Measurements from ENCODE around the gene BNIP1.
"Not testable (repeated sequence)": the region's sequence is repeated elsewhere in the genome, so short reads cannot be mapped to it uniquely, and the experiment has no call there.

Gene BNIP1

GRCh38 chr5:173144200-173145176 is at the start of gene BNIP1:
Gene BNIP1 (plus strand): TSS chr5:173144531. CDS start chr5:173144546, 15 bp downstream.
- peak; percentile 97 for DNase-seq

- no peak for DNase-seq
These were observed 45.5 kb upstream of the BNIP1 start for GRCh38 chr5:173098787-173099186.

- no peak for DNase-seq
These were observed 44.9 kb upstream of the BNIP1 start for GRCh38 chr5:173099461-173099860.

GRCh38 chr5:173101245-173101644 is 43.1 kb upstream of the BNIP1 start:
- DNase-seq, result no peak

GRCh38 chr5:173103411-173103810 is 40.9 kb upstream of the BNIP1 start:
- no peak for DNase-seq

GRCh38 chr5:173108914-173109313 is 35.4 kb upstream of the BNIP1 start:
- DNase-seq, result no peak

GRCh38 chr5:173114536-173114935 is 29.8 kb upstream of the BNIP1 start:
- DNase-seq, result no peak

- no peak for DNase-seq
These were observed 24.6 kb upstream of the BNIP1 start for GRCh38 chr5:173119719-173120118.

GRCh38 chr5:173123416-173123815 is 20.9 kb upstream of the BNIP1 start:
- no peak for DNase-seq

- not testable (repeated sequence) for DNase-seq
These were observed 12.2 kb upstream of the BNIP1 start for GRCh38 chr5:173132166-173132565.

- DNase-seq, result no peak
These were observed 5.6 kb upstream of the BNIP1 start for GRCh38 chr5:173138707-173139106.

- no peak for DNase-seq
These were observed 4.7 kb upstream of the BNIP1 start for GRCh38 chr5:173139631-173140030.

GRCh38 chr5:173140769-173141168 is 3.6 kb upstream of the BNIP1 start:
- DNase-seq, result no peak

GRCh38 chr5:173143567-173143966 is 764 bp upstream of the BNIP1 start:
- no peak for DNase-seq

- DNase-seq, result no peak
These were observed 4.0 kb downstream of the BNIP1 start for GRCh38 chr5:173148354-173148753.

GRCh38 chr5:173152547-173152946 is 8.2 kb downstream of the BNIP1 start:
- no peak for DNase-seq

GRCh38 chr5:173153842-173154241 is 9.5 kb downstream of the BNIP1 start:
- no peak for DNase-seq

- not testable (repeated sequence) for DNase-seq
These were observed 10.3 kb downstream of the BNIP1 start for GRCh38 chr5:173154619-173155018.

GRCh38 chr5:173155912-173156311 is 11.6 kb downstream of the BNIP1 start:
- DNase-seq, result no peak

GRCh38 chr5:173158366-173158765 is 14.0 kb downstream of the BNIP1 start:
- DNase-seq, result no peak

GRCh38 chr5:173159256-173159655 is 14.9 kb downstream of the BNIP1 start:
- no peak for DNase-seq

GRCh38 chr5:173161148-173161547 is 16.8 kb downstream of the BNIP1 start:
- DNase-seq, result no peak

GRCh38 chr5:173163219-173163618 is 18.9 kb downstream of the BNIP1 start:
- no peak for DNase-seq

- no peak for DNase-seq
These were observed 21.1 kb downstream of the BNIP1 start for GRCh38 chr5:173165177-173166016.

Data from activated gamma-delta T cell treated with Interleukin-2 at 50 U/mL for 16 hours (primary cell).